Stomach (tissue), 4 donors: ENCODE measurements around the gene NCAM1.

Experiments
- POLR2A ChIP-seq, 4 donors: fragments of 450-650 bp; IDR thresholded peaks; one replicate each; pipeline ENCODE4 v1.6.1; 2016; ENCODE audit warnings: antibody characterized with exemption in 4 of 4, control low read depth in 2 of 4, mild to moderate bottlenecking in 1 of 4, moderate library complexity in 1 of 4
- POLR2AphosphoS5 ChIP-seq, 3 donors: sonication (generic); formaldehyde crosslinking; IDR thresholded peaks; one replicate each; pipeline ENCODE4 v1.6.1; 2016; ENCODE audit warnings: antibody characterized with exemption in 3 of 3
- TF ChIP-seq, protein P1 (sequence below), 7 experiments: fragments of 450-650 bp in 4 of 7; fragments of 200-600 bp in 3 of 7; sonication (generic) in 3 of 7; IDR thresholded peaks; one replicate each; pipeline ENCODE4 v1.5.1; 2016 to 2019; ENCODE audit warnings: antibody characterized with exemption in 7 of 7, control low read depth in 2 of 7, mild to moderate bottlenecking in 1 of 7

DNA sequence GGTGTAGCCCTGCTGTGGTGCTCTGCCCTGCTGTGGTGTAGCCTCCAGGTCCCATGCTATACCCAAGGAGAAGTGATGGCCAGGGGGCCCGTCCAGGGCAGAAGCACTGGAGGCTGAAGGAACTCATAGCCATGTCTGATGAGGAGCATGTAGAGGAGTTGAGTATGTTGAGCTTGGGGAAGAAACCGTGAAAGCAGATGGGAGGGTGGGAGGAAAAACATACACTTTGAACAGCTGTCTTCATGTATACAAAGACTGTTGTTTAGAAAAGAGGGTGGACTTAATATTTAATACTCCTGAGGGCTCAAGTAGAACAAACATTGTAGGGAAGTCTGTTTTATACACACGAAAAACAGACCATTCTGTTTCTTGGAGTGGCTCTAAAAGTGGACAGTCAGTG lies 326.6 kb downstream of the NCAM1 start:
- TF ChIP-seq, protein P1, sequence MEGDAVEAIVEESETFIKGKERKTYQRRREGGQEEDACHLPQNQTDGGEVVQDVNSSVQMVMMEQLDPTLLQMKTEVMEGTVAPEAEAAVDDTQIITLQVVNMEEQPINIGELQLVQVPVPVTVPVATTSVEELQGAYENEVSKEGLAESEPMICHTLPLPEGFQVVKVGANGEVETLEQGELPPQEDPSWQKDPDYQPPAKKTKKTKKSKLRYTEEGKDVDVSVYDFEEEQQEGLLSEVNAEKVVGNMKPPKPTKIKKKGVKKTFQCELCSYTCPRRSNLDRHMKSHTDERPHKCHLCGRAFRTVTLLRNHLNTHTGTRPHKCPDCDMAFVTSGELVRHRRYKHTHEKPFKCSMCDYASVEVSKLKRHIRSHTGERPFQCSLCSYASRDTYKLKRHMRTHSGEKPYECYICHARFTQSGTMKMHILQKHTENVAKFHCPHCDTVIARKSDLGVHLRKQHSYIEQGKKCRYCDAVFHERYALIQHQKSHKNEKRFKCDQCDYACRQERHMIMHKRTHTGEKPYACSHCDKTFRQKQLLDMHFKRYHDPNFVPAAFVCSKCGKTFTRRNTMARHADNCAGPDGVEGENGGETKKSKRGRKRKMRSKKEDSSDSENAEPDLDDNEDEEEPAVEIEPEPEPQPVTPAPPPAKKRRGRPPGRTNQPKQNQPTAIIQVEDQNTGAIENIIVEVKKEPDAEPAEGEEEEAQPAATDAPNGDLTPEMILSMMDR (IDR thresholded peaks at IDR 0.05): no peak
- no peak for TF ChIP-seq POLR2AphosphoS5 (IDR thresholded peaks at IDR 0.05)
- TF ChIP-seq POLR2A (IDR thresholded peaks at IDR 0.05): no peak
